Peyer's patch (tissue), 4 donors: ENCODE results near the gene SLC47A2.

Experiments used
- POLR2A ChIP-seq, 2 donors: fragments of 450-650 bp; IDR thresholded peaks; one replicate each; pipeline ENCODE4 v1.5.1; 2017; ENCODE audit warnings: antibody characterized with exemption in 2 of 2, mild to moderate bottlenecking in 2 of 2, moderate library complexity in 2 of 2
- TF ChIP-seq, protein P1 (sequence below), 6 experiments: fragments of 450-650 bp in 4 of 6; fragments of 200-600 bp in 2 of 6; sonication (generic) in 1 of 6; IDR thresholded peaks; one replicate each; pipeline ENCODE4 v1.5.1; 2017 to 2019; ENCODE audit warnings: antibody characterized with exemption in 6 of 6, mild to moderate bottlenecking in 3 of 6, moderate library complexity in 1 of 6

DNA sequence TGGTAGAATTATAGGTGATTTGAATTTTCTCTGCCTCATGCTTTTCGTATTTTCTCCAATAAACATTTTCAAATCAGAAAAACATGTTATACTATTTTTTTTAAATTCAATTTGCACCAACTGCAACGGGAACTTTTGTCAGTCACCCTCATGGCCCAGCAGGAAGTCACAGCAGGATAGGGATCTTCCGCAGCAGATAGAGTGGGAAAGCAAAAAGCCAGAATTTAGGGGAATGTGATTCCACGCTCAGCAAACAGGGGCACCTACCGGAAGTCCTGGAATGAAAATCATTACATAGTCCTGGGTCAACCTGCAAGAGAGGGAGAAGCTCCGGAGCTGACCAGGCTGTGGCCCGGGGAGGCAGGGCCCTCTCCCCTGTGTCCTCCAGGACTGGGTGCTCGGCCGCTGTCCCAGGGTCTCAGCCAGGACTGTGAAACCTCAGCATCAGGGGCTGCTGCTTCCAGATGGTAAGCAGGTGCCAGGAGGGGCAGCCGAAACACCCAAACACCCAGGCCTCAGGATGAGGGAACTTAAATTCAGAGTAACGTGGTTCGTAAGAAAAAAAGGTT, 3.9 kb downstream of the SLC47A2 start:
- TF ChIP-seq, protein P1, sequence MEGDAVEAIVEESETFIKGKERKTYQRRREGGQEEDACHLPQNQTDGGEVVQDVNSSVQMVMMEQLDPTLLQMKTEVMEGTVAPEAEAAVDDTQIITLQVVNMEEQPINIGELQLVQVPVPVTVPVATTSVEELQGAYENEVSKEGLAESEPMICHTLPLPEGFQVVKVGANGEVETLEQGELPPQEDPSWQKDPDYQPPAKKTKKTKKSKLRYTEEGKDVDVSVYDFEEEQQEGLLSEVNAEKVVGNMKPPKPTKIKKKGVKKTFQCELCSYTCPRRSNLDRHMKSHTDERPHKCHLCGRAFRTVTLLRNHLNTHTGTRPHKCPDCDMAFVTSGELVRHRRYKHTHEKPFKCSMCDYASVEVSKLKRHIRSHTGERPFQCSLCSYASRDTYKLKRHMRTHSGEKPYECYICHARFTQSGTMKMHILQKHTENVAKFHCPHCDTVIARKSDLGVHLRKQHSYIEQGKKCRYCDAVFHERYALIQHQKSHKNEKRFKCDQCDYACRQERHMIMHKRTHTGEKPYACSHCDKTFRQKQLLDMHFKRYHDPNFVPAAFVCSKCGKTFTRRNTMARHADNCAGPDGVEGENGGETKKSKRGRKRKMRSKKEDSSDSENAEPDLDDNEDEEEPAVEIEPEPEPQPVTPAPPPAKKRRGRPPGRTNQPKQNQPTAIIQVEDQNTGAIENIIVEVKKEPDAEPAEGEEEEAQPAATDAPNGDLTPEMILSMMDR (IDR thresholded peaks at IDR 0.05) = no peak
- TF ChIP-seq POLR2A (IDR thresholded peaks at IDR 0.05) = no peak
